SU-DHL-6 (cell line): ENCODE data around the gene DLD.

Experiments
- H2AFZ ChIP-seq: fragments of 200-600 bp; sonication (generic); 2 replicates; pipeline ENCODE4 v1.6.1; 2014; ENCODE audit warnings: low read depth, mild to moderate bottlenecking, moderate library complexity, mixed read lengths, antibody characterized with exemption, low read length; ENCODE audit not compliant: severe bottlenecking
- H3F3A ChIP-seq: fragments of 200-600 bp; shearing (Covaris generic); 2 replicates; pipeline ENCODE4 v1.6.0; 2016; ENCODE audit warnings: antibody characterized with exemption, mild to moderate bottlenecking; ENCODE audit not compliant: insufficient read depth
- H3K27ac ChIP-seq: fragments of 200-600 bp; sonication (generic); 2 replicates; pipeline ENCODE4 v1.5.1; 2016; ENCODE audit warnings: low read depth, mild to moderate bottlenecking, low read length, moderate library complexity, mixed read lengths
- H3K27me3 ChIP-seq: fragments of 200-600 bp; sonication (generic), shearing (Covaris generic); 2 replicates; pipeline ENCODE4 v1.6.0; 2014; ENCODE audit warnings: mild to moderate bottlenecking, low read length
- H3K36me3 ChIP-seq: fragments of 200-600 bp; sonication (generic); 2 replicates; pipeline ENCODE4 v1.6.1; 2014; ENCODE audit warnings: mild to moderate bottlenecking, low read length, mixed read lengths
- H3K4me2 ChIP-seq: fragments of 300-600, 200-600 bp; shearing (Covaris generic), sonication (generic); 2 replicates; pipeline ENCODE4 v1.6.0; 2014; ENCODE audit warnings: low read length, low read depth, mild to moderate bottlenecking; ENCODE audit not compliant: poor library complexity, severe bottlenecking
- H3K4me3 ChIP-seq: fragments of 200-600 bp; sonication (generic); 2 replicates; pipeline ENCODE4 v1.5.1; 2014; ENCODE audit warnings: antibody characterized with exemption, low read length, mild to moderate bottlenecking, mixed read lengths; ENCODE audit not compliant: insufficient read depth, poor library complexity, severe bottlenecking
- H3K79me2 ChIP-seq: fragments of 200-600 bp; sonication (generic); 2 replicates; pipeline ENCODE4 v1.6.1; 2014; ENCODE audit warnings: mild to moderate bottlenecking, low read length, moderate library complexity; ENCODE audit not compliant: insufficient read depth
- H3K9ac ChIP-seq: fragments of 200-600 bp; sonication (generic); 2 replicates; pipeline ENCODE4 v1.7.0; 2014; ENCODE audit warnings: mild to moderate bottlenecking, low read length
- H3K9me2 ChIP-seq: fragments of 200-600 bp; sonication (generic); replicated peaks from 2 replicates; pipeline ENCODE4 v1.6.1; 2014; ENCODE audit warnings: low read length; ENCODE audit not compliant: insufficient read depth
- H3K9me3 ChIP-seq: fragments of 200-600 bp; sonication (generic); 2 replicates; pipeline ENCODE4 v1.6.1; 2014; ENCODE audit warnings: low read length, mixed read lengths; ENCODE audit not compliant: insufficient read depth
- H4K20me1 ChIP-seq: fragments of 200-600 bp; sonication (generic); 2 replicates; pipeline ENCODE4 v1.6.1; 2014; ENCODE audit warnings: low read depth, mild to moderate bottlenecking, antibody characterized with exemption, low read length, moderate library complexity, mixed read lengths
- EZH2phosphoT487 ChIP-seq: fragments of 200-600 bp; sonication (generic), shearing (Covaris generic); conservative IDR thresholded peaks from 2 replicates; pipeline ENCODE4 v1.6.1; 2018; ENCODE audit warnings: mild to moderate bottlenecking, antibody characterized with exemption, low read length, moderate library complexity, mixed read lengths
- TF ChIP-seq, protein P1 (sequence below): fragments of 200-600 bp; sonication (generic); IDR thresholded peaks from one replicate; pipeline ENCODE4 v1.5.1; 2017; ENCODE audit warnings: antibody characterized with exemption, mild to moderate bottlenecking, low read length, moderate library complexity; ENCODE audit not compliant: insufficient read depth, poor library complexity, severe bottlenecking

DLD gene

GRCh38 chr7:107968449-107968848 lies 77.5 kb downstream of the DLD start:
- Histone ChIP-seq H3K4me3 (no peak overlapping the region), H3K9me3 (no peaks in the 10 kb centered on the region), H4K20me1 (no peaks in the 10 kb centered on the region), H2AFZ (no peak overlapping the region), H3K27ac (no peak overlapping the region), H3K9ac (no peak overlapping the region), H3K27me3 (no peaks in the 10 kb centered on the region), H3K79me2 (no peaks in the 10 kb centered on the region), H3K9me2 (no peaks in the 10 kb centered on the region), H3K36me3 (no peaks in the 10 kb centered on the region), H3K4me2 (no peak overlapping the region), H3F3A (no peaks in the 10 kb centered on the region)
- TF ChIP-seq EZH2phosphoT487 = no peak
- TF ChIP-seq, protein P1, sequence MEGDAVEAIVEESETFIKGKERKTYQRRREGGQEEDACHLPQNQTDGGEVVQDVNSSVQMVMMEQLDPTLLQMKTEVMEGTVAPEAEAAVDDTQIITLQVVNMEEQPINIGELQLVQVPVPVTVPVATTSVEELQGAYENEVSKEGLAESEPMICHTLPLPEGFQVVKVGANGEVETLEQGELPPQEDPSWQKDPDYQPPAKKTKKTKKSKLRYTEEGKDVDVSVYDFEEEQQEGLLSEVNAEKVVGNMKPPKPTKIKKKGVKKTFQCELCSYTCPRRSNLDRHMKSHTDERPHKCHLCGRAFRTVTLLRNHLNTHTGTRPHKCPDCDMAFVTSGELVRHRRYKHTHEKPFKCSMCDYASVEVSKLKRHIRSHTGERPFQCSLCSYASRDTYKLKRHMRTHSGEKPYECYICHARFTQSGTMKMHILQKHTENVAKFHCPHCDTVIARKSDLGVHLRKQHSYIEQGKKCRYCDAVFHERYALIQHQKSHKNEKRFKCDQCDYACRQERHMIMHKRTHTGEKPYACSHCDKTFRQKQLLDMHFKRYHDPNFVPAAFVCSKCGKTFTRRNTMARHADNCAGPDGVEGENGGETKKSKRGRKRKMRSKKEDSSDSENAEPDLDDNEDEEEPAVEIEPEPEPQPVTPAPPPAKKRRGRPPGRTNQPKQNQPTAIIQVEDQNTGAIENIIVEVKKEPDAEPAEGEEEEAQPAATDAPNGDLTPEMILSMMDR = no peak

DNA sequence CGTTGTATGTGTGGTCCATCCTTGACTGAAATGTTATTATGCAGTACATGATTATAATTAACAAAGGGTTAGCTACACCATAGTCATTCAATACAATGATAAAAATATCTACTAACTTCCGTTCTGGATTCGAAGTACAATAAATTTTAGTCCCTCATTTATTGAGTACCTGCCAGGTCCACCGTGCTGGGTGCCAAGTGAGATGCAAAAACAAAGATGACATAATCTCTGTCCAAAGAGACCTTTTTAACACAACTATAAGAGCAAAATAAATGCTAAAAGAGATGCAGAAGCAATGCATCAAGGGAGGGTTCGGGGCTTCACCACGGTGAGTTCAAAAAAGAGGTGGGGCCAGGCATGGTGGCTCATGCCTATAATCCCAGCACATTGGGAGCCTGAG lies 78.9 kb downstream of the DLD start:
- no peaks in the 10 kb centered on the region for H3K27me3 ChIP-seq

More for the DNA sequence above, 78.9 kb downstream of the DLD start:
- Histone ChIP-seq H3F3A (no peaks in the 10 kb centered on the region), H3K9me3 (no peaks in the 10 kb centered on the region), H3K79me2 (no peaks in the 10 kb centered on the region), H3K9me2 (no peaks in the 10 kb centered on the region), H2AFZ (no peak overlapping the region), H3K4me2 (no peak overlapping the region), H3K27ac (no peak overlapping the region), H3K9ac (no peak overlapping the region), H3K36me3 (no peaks in the 10 kb centered on the region), H4K20me1 (no peaks in the 10 kb centered on the region), H3K4me3 (no peak overlapping the region)
- TF ChIP-seq EZH2phosphoT487 = no peak
- TF ChIP-seq, protein P1 = no peak
